Motor neuron (in vitro differentiated cells): Measurements from ENCODE around the gene TEC. TPM values are rescaled to one million over a fixed set of nuclear protein-coding genes. Genes with fewer than 3 reads are reported as not detected.

Experiments
- ATAC-seq, 8 experiments: fragments of 200-7000 bp; cut with Tn5 transposase; replicated peaks in 6 of 8; 2 replicates each; pipeline ENCODE4 v1.8.0; 2021; ENCODE audit warnings: mild to moderate bottlenecking in 8 of 8, moderate library complexity in 8 of 8
- H3K27ac ChIP-seq, 2 donors: fragments of 250-450 bp; sonication (Bioruptor Pico); 2 replicates each; pipeline ENCODE4 v1.9.0; 2021; ENCODE audit warnings: antibody characterized with exemption in 2 of 2, mild to moderate bottlenecking in 2 of 2, moderate library complexity in 1 of 2
- H3K4me1 ChIP-seq, 2 donors: fragments of 250-450 bp; sonication (Bioruptor Pico); replicated peaks in 1 of 2; 2 replicates each; pipeline ENCODE4 v1.6.1; 2021; ENCODE audit warnings: antibody characterized with exemption in 2 of 2, mild to moderate bottlenecking in 2 of 2, moderate library complexity in 1 of 2
- H3K4me3 ChIP-seq, 5 donors: fragments of 250-450 bp; sonication (Bioruptor Pico); 2 replicates each; pipeline ENCODE4 v1.9.0; 2021; ENCODE audit warnings: antibody characterized with exemption in 5 of 5, mild to moderate bottlenecking in 5 of 5, moderate library complexity in 4 of 5
- WGBS, 10 experiments: fragments of 450-650 bp; shearing (Covaris generic); methylation state at CpG; one replicate each; pipeline ENCODE4 v1.0.0; 2022; 5-methylcytosine and 5-hydroxymethylcytosine counted together
- in situ Hi-C, 9 experiments: fragments of 400-800 bp; cut with MboI; loops; one replicate each; pipeline ENCODE4 v1.15.0; 2021; ENCODE audit warnings: low sequenced_read_pairs in 9 of 9, low pct_unique_long_range_greater_than_20kb in 2 of 9; ENCODE audit not compliant: unreplicated experiment in 9 of 9
- total RNA-seq, 8 experiments: library from RNA; unstranded; fragments of 300-600 nt; gene quantifications; 2 replicates each; pipeline versions ENCODE4 v1.2.3 to v1.2.4, GENCODE V29; 2022

TEC gene
- total RNA-seq, 8 experiments from 2014 or later, result 0.05 to 3.4 (median 0.61) TPM

DNA sequence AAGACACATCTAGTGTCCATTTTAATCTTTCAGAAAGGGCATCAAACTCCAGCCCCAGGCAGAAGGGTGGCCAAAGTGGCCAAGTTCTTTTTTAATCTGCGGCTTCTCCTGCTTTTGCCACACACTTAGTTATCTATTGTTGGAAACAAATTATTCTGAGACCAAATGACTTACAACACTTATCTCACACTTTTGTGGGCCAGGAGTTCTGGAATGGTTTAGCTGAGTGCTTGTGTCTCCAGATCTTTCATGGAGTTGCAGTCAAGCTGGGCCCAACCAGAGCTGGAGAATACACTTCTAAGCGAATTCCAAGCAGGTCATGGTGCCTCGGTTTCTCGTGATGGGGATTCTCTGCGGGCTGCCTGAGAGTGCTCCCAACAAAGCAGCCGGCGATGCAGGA, 139.5 kb downstream of the TEC start:
- ATAC-seq, result no peak
- H3K4me1 ChIP-seq, result no peaks in the 10 kb centered on the region
- no peak overlapping the region for H3K4me3 ChIP-seq
- no peak overlapping the region for H3K27ac ChIP-seq
- in situ Hi-C loops, result no loop called here
- 80 to 95% (median 82%) methylated on average over 1 to 4 of the region's 7 CpGs; no CpG with 5 or more reads in 4 of the 10 experiments for WGBS, 10 experiments

DNA sequence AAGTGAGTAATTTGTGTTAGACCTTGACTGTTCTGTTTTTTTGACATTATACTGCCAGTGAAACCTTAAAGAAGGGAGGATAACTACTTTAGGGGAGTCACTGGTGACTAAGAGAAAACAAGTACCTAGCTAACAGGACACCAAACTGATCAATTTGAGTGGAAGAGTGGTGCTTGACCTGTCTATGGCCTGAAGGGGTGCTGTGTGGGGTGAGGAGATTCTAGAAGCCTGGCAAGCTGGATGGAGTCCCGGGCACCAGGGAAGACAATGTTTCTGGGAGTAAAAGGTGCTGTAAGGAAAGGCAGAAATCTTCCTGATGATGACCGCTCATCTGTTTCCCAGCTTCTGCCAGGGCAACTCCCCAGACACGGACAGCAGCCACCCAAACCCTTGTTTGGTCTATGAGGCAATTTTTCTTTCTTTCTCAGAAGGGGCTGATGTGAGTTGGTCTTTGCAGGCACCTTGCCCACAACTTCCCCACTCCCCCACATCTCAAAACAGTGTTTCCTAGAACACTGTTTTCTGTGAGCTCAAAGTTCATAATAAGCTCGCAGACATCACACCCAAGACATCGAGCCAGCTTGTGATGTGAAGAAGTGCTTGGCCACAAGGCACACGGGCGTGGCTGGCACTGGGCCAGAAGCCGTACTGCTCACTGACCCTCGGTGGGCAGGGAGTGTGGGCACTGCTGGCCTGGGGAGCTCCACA, 140.2 kb downstream of the TEC start:
- no peak overlapping the region for H3K4me3 ChIP-seq
- no peak for ATAC-seq
- WGBS, 10 experiments, result 40 to 100% (median 91%) methylated on average over 1 to 7 of the region's 9 CpGs; no CpG with 5 or more reads in 3 of the 10 experiments
- in situ Hi-C loops, result no loop called here
- no peak overlapping the region for H3K27ac ChIP-seq
- H3K4me1 ChIP-seq, result no peaks in the 10 kb centered on the region

DNA sequence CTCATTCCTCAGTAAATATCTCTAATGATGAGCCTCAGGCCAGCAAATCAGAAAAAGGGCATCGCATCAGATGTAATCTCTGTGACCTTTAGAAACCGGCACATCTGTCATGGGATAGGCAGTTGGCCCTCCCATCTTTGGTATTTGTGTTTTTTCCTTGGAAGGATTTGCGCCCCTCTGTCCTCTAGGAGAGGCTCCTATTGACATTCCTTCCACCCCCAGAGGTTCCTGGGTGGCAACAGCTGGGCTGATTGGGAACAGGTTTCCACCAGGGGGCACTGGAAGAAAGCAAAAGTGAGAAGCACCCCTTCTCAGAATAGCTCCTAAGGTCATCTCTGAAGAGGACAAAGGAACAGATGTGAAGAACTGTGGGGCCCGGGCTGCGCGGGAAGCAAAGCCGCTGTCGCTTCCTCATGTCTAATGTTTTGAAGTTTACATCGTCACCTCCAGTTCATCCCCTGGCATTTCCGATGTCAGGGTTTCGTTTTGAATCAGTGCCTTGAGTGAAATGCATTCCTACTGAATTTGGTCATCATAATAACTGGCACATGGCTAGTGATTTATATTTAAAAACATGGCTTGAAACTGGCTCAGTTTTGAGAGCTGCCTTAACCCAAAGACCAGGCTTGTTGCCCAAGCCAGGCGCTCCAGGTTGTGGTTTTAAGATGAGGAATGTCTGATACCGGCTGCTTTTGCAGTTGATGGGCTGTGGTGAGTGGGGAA, 141.8 kb downstream of the TEC start:
- ATAC-seq, result peak; percentile 26 to 94 (median 65)
- H3K4me3 ChIP-seq, result no peak overlapping the region
- 4 to 100% (median 44%) methylated on average over 1 to 12 of the region's 13 CpGs; no CpG with 5 or more reads in 1 of the 10 experiments for WGBS, 10 experiments
- H3K4me1 ChIP-seq, result no peaks in the 10 kb centered on the region
- no peak overlapping the region for H3K27ac ChIP-seq
- in situ Hi-C loops, result no loop called here

DNA sequence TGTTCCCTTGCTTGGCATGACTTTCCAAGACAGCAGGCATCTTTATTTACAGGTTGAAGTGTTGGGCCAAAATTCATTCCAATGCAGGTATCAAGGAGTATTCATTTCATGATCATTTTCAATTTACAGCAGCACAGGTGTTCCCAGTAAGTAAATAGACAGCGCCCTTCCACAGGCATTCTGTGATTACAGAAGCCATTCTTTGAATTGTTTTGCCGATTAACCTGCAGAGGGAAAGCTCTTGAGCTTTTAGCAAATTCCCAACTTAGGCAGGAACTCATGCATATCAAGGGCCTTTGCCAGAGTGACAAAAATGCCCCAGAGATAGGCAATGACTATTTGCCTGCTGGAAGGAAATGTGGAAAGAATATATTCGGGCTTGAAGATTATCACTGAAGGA, 142.4 kb downstream of the TEC start:
- no peaks in the 10 kb centered on the region for H3K4me1 ChIP-seq
- 33 to 63% (median 35%) methylated on average over 1 to 3 of the region's 3 CpGs; no CpG with 5 or more reads in 7 of the 10 experiments for WGBS, 10 experiments
- in situ Hi-C loops, result no loop called here
- H3K27ac ChIP-seq, result no peak overlapping the region
- no peak for ATAC-seq
- no peak overlapping the region for H3K4me3 ChIP-seq

DNA sequence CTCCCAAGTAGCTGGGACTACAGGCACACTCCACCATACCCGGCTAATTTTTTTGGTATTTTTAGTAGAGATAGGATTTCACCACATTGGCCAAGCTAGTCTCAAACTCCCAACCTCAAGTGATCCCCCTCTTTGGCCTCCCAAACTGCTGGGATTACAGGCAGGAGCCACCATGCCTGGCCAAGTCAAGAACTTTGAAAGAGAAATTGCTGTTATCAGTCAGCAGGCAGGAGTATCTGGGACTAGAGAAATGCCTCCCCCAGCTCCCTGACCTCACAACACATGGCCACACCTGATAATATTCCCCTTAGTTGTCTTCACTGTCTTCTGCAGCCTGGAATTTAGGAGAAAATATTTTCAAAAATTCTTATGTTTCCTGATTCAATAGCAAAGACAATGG, 143.0 kb downstream of the TEC start:
- no peak overlapping the region for H3K27ac ChIP-seq
- no peak overlapping the region for H3K4me3 ChIP-seq
- no peaks in the 10 kb centered on the region for H3K4me1 ChIP-seq
- ATAC-seq, result no peak
- in situ Hi-C loops, result no loop called here
- WGBS, 10 experiments, result 60 to 100% (median 88%) methylated on average over 1 of the region's 1 CpG; no CpG with 5 or more reads in 6 of the 10 experiments

DNA sequence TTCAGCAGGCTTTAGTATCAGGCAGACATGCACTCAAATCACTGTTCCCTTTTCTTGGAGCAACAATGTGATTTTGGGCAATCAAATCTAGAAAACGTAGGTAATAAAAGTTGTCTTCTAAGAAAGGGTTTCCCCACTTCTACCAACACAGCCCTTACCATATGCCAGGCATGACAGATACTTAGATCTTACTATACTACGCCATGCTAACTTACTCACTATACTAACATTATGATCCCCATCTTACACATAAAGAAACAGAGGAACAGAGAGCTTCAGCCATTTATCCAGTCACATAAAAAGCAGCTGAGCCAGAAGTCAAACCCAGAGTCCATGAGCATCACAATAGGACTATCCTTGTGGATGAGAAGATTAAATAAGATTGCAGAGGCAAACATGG, 144.8 kb downstream of the TEC start:
- in situ Hi-C loops, result loop anchor here in 1 of 9 experiments (25.0 kb wide), 1 partner anchor 412 kb away; no protein-coding TSS in a partner anchor
- WGBS, 10 experiments, result 20 to 100% (median 67%) methylated on average over 1 to 2 of the region's 2 CpGs; no CpG with 5 or more reads in 2 of the 10 experiments
- Histone ChIP-seq H3K4me1 (no peaks in the 10 kb centered on the region), H3K4me3 (no peak overlapping the region), H3K27ac (no peak overlapping the region)
- no peak for ATAC-seq

DNA sequence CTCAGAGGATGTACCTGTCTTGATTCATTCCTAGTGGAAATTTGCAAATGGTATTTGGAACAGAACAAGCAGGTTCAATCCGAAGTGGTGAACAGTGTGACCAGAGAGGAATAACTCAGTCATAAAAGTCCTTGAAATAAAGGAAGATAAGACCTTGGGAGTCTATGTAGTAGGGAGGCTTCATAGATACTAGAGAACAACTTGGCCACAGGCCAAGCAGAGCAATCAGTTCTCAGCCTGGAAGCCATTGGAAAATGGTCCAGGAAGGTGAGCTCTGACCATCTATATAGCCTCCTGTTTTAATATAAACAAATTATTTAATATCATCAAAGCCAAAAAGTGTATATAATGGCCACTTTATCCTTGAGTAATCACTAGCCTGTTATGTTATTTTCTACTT, 146.9 kb downstream of the TEC start:
- Histone ChIP-seq H3K27ac (no peak overlapping the region), H3K4me1 (no peaks in the 10 kb centered on the region), H3K4me3 (no peak overlapping the region)
- in situ Hi-C loops, result loop anchor here in 1 of 9 experiments (25.0 kb wide), 1 partner anchor 415 kb away; no protein-coding TSS in a partner anchor
- WGBS, 10 experiments, result 0 to 100% (median 80%) methylated on average over 1 of the region's 1 CpG; no CpG with 5 or more reads in 1 of the 10 experiments
- ATAC-seq, result no peak

DNA sequence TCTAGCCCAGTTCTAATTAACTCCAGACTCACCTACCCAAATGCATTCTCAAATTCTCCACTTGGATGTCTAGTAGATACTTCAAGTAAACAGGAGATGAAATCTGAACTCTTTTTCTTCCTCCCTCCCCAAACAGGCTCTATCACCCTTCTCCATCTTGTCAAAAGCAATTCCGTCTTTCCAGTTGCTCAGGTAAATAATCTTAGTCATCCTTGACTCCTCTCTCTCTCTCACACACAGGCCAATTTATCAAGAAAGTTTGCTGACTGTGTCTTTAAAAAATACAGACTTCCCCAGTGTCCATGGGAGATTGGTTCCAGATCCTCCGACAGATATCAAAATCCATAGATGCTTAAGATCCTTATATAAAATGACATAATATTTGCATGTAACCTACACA, 148.5 kb downstream of the TEC start:
- no peaks in the 10 kb centered on the region for H3K4me1 ChIP-seq
- no peak overlapping the region for H3K4me3 ChIP-seq
- WGBS, 10 experiments, result 67 to 100% (median 100%) methylated on average over 1 to 2 of the region's 2 CpGs; no CpG with 5 or more reads in 2 of the 10 experiments
- no peak overlapping the region for H3K27ac ChIP-seq
- in situ Hi-C loops, result loop anchor here in 1 of 9 experiments (25.0 kb wide), 1 partner anchor 416 kb away; no protein-coding TSS in a partner anchor
- no peak for ATAC-seq

DNA sequence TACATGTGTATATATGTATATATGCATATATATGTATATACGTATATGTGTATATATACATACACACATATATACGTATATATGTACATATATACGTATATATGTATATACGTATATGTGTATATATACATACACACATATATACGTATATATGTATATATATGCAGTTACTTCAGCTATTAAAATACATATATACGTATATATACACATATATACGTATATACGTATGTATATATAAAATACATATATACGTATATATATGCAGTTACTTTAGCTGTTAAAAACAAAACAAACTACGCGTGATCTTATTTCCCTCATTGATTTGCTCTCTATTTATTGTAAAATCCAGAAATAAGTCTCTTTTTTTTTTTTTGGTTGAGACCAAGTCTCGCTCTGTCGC, 149.5 kb downstream of the TEC start:
- WGBS, 10 experiments, result 60 to 95% (median 79%) methylated on average over 4 to 8 of the region's 13 CpGs; no CpG with 5 or more reads in 2 of the 10 experiments
- no peak overlapping the region for H3K4me3 ChIP-seq
- no peak for ATAC-seq
- no peak overlapping the region for H3K27ac ChIP-seq
- in situ Hi-C loops, result loop anchor here in 1 of 9 experiments (25.0 kb wide), 1 partner anchor 417 kb away; no protein-coding TSS in a partner anchor
- no peaks in the 10 kb centered on the region for H3K4me1 ChIP-seq

DNA sequence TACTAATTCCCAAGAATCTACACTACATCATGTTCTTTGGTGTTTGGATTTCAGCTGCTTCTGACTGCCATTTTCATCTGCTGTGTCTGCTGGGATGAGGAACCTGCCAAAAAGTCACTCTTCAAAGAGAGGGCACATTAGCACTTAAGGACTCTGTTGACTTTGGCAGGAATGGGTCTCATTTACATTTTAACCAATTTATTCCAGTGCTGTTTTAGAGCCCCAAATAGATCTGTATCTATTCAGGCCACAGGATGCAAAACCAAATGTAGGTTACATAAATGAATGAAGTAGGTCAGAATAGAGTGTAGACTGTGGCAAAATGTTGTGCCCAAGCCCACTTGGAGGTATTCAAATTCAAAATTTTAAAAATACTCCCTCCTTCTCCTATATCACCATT, 150.0 kb downstream of the TEC start:
- no peaks in the 10 kb centered on the region for H3K4me1 ChIP-seq
- no peak overlapping the region for H3K4me3 ChIP-seq
- peak in 1 of 8 experiments; percentile 53 for ATAC-seq
- in situ Hi-C loops, result loop anchor here in 1 of 9 experiments (25.0 kb wide), 1 partner anchor 418 kb away; no protein-coding TSS in a partner anchor
- no peak overlapping the region for H3K27ac ChIP-seq

DNA sequence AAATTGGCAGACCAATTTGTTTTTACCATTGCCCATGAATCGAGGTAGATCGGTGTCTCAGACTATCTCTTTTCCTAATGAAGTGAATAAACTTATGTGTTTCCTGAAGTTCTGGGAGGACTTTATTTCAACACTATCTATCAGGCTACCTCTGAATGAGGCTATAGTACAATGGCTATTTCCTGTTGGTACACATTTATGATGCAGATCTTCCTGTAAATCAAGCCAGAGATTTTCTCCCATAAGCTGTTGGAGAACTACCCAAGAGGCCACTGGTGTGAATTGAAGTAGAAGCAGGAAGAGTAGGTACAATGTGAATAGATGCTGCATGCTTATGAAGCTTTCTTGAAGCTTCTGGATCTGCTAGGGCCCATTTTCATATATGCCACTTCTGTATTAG, 151.6 kb downstream of the TEC start:
- in situ Hi-C loops, result loop anchor here in 1 of 9 experiments (25.0 kb wide), 1 partner anchor 419 kb away; no protein-coding TSS in a partner anchor
- Histone ChIP-seq H3K27ac (no peak overlapping the region), H3K4me3 (no peak overlapping the region), H3K4me1 (peaks cover 0 to 4% of the 10 kb centered on the region in 2 donors)
- no peak for ATAC-seq
- WGBS, 10 experiments, result 28 to 100% (median 93%) methylated on average over 1 to 2 of the region's 2 CpGs; no CpG with 5 or more reads in 2 of the 10 experiments

DNA sequence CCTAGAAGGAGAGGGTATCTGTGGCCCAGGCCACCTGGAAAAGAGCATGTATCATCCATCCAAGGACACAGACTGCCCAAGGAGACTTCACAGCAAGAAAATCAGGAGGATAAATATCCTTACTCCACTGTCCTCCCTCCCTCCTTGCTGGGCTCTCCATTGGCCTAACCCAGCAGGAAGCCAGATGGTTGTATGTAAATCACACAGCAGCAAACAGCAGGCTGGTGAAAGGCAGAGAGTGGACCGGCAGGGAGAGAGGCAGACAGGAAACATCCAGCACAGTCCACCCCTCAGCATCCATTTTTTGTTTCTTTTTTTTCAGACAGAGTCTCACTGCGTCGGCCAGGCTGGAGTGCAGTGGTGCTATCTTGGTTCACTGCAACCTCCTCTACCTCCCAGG, 153.1 kb downstream of the TEC start:
- 36 to 80% (median 80%) methylated on average over 2 to 3 of the region's 3 CpGs; no CpG with 5 or more reads in 5 of the 10 experiments for WGBS, 10 experiments
- ATAC-seq, result peak in 4 of 8 experiments; percentile 36 to 82 (median 61)
- no peak overlapping the region for H3K4me3 ChIP-seq
- H3K27ac ChIP-seq, result no peak overlapping the region
- H3K4me1 ChIP-seq, result peaks cover 0 to 4% of the 10 kb centered on the region in 2 donors
- in situ Hi-C loops, result loop anchor here in 1 of 9 experiments (25.0 kb wide), 1 partner anchor 421 kb away; no protein-coding TSS in a partner anchor

DNA sequence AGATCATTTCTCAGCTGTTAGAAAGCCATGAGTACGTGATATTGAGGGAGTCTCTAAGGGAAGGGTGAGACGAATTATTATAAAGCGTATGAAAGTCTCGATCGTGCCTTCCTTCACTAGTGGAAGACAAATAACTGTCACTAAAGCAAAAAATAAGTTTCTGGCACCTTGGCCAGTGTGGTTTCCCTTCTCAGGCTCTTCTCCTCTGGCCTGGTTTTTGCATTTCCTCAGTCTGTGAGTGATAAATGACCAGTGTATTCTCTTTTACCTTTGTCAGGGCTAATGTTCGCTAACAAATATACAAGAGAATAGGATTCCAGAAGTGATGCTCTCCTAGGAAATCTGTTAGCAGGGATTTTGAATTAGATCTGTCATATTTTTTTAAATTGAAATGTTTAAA, 155.2 kb downstream of the TEC start:
- Histone ChIP-seq H3K4me1 (peaks cover 0 to 4% of the 10 kb centered on the region in 2 donors), H3K4me3 (no peak overlapping the region), H3K27ac (no peak overlapping the region)
- in situ Hi-C loops, result loop anchor here in 1 of 9 experiments (25.0 kb wide), 1 partner anchor 423 kb away; no protein-coding TSS in a partner anchor
- ATAC-seq, result peak in 1 of 8 experiments; percentile 68
- WGBS, 10 experiments, result 20 to 100% (median 75%) methylated on average over 1 to 6 of the region's 6 CpGs; no CpG with 5 or more reads in 2 of the 10 experiments
